NCI-H446 (cell line): ENCODE results near the gene CLIP1.
A peak's percentile ranks its signal among the peaks of the same experiment; 100 is the strongest.

Source experiments
- DNase-seq, 2 experiments: peaks; one replicate each; lab custom pipeline; 2025; lab: John Stamatoyannopoulos, UW

The CLIP1 gene

GRCh38 chr12:122355706-122356105 is 66.8 kb downstream of the CLIP1 start:
- peak; percentile 44 to 72 for DNase-seq

DNA sequence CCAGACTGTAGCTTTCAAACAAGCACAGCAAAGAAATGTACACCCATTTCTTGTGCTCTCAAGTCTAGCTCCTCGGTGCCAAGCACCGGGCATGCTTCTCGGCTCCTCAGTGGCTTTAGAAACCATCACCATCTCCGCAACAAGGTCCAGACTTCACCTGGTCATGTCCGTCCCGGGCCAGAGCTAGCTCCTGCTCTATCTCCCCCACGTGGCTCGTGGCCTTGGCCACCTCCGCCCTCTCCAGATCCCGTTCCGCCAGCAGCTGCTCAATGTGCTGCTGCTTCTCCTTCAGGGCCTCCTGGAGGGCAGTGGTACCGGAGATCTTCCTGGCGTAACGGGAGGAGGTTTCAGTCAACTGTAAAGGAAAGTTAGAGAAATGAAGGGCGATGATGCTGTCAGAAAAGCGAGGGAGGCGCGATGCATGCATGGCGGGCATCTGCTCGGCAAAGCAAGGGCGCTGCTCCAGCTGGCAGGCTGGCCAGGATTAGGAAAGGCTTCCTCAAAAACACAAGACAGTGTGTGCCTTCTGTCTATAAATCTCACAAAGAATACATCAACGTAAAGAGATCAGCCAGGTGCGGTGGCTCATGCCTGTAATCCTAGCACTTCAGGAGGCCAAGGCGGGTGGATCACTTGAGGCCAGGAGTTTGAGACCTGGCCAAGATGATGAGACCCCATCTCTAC is 67.4 kb downstream of the CLIP1 start:
- peak; percentile 47 to 87 for DNase-seq

DNA sequence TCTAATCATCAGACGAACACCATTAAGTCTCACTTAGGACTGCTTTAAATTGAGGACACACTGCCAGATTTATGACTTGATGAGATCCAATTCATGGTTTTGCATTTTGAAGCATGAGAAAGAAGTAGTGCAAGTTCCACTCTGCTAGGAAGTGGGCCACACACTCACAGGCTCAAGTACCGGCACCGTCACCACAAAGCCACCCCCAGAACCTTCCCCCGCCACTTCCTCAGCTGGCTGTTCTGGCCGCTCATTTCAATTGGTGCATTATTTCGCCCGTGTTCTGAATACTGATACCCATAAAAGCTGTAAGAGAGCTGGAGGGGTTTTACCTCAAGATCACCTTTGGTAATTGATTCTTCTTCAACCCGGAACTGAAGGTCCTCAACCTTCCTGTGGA is 70.1 kb downstream of the CLIP1 start:
- no peak for DNase-seq

- DNase-seq: peak; percentile 74 to 91
These were observed 72.2 kb downstream of the CLIP1 start for GRCh38 chr12:122350141-122350848.

DNA sequence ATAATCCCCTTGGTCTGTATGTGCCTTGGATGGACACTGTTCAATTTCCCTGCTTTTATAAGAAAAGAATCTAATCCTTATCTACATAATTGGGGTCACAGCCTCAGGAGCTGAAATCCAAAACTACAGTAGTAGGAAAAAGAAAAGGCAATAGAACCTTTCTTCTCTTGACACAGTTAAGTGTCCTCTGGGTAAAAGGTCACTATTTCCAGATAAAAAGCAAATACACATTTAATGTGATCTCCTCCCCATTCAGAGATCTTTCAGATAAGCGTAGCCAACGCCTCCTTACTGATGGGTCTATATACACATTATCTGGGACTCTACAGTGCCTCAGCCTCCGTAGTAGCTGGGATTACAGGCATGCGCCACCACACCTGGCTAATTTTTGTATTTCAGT is 73.4 kb downstream of the CLIP1 start:
- no peak for DNase-seq

GRCh38 chr12:122348505-122348904 is 74.0 kb downstream of the CLIP1 start:
- DNase-seq: no peak

- no peak for DNase-seq
These were observed 76.4 kb downstream of the CLIP1 start for GRCh38 chr12:122346054-122346453.

GRCh38 chr12:122345042-122345441 is 77.4 kb downstream of the CLIP1 start:
- DNase-seq: no peak

DNA sequence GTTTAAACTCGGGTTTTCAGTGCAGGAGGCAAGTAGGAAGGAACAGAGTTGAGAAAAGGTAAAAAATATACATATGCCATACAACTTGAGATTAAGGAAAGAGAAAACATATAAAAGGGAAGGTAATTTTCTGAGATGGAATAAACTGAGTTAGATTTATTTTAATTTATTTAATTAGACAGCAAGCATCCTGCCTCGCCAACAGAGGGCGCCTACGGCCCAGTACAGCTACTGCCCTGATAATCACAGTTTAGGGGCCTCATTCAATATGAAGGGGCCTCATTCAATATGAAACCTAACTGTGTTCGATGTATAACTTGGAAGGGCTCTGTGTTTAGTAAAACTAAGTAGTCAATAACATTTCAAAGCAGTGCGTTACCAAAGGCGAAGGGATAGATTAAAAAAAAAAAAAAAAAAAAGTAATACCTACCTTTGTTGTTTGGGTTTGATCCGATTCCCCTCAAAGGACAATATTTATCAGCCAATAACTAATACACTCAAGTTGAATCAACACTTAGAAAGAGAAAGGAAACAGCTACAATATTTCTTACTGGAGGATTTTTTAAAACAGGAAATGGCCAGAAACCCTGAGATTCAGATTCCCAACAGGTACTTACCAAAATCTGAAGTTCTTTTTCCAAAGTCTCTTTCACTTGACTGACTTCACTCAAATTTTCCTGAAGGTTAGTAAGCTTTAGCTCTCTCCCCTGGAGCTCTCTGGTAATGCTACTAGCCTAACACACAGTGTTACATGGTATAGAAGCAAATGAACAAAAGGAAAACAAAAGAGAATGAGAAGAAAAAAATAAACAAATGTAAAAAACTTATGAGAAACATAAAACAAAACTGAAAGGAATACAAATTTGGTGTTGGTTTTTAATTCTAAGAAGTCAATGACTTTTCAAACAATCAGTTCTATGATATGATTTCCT is 86.2 kb downstream of the CLIP1 start:
- DNase-seq: peak in 1 of 2 experiments; percentile 47

GRCh38 chr12:122333142-122334087 is 89.1 kb downstream of the CLIP1 start:
- DNase-seq: no peak

- DNase-seq: no peak
These were observed 94.7 kb downstream of the CLIP1 start for GRCh38 chr12:122327494-122328385.

DNA sequence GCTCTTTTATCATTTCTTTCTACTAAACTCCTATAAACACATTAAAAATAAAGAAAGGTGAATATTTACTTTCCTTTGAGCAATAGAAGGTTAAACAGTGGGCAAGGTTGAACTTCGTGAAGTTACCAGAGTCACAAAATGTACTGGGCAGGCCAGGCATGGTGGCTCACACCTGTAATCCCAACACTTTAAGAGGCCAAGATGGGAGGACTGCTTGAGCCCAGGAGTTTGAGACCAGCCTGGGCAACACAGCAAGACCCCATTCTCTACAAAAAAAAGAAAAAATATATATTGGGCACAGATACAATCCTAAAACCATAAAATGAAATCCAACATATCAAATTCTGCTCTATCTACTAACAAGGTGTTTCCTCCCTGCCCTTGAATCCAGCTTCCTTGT is 95.5 kb downstream of the CLIP1 start:
- DNase-seq: no peak

DNA sequence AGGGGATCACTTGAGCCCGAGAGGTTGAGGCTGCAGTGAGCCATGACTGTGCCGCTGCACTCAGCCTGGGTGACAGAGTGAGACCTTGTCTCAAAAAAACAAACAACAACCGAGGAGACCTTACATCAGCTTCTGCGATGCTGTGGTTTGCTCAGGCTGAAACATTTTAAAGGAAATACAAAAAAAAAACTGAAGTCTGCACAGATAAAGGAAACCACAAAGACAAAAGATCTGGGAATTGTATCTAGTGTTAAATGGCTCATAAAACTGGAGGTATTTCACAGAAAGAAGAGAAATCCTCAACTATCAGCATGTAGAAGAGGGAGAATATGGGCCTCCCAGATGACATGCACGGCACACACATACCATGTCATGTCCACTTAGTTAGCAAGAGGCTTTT is 95.9 kb downstream of the CLIP1 start:
- DNase-seq: no peak

DNA sequence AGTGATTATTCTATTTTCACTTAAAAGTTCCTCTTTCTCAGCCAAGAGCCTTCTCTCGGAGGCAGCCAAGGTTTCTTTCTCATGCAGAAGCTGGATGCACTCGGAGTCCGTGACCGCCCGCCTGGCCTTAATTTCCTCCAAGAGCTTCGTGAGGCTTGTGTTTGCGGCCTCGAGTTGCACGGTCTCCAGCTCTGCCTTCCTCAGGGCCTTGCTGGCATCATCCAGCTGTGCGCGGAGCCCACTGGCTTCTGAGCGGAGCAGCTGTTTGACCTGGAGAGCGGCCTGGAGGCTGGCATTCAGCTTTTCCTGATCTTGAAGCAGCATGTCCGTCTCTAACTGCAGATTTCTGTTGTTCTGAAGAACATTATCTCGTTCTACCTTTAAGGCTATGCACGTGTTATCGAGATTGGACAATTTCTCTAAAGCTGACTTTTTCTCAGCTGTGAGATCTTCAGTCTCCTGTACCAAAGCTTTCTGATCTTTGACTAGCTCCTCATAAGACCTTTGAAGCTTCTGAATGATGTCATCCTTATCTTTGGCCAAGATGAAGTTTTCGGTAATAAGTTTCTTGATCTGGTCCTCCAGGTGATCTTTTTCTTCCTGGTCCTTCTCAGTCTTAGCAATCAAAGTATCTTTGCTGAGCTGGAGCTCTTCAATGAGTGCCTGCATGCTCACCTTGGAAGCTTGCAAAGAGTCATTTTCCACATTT is 99.0 kb downstream of the CLIP1 start:
- no peak for DNase-seq

DNA sequence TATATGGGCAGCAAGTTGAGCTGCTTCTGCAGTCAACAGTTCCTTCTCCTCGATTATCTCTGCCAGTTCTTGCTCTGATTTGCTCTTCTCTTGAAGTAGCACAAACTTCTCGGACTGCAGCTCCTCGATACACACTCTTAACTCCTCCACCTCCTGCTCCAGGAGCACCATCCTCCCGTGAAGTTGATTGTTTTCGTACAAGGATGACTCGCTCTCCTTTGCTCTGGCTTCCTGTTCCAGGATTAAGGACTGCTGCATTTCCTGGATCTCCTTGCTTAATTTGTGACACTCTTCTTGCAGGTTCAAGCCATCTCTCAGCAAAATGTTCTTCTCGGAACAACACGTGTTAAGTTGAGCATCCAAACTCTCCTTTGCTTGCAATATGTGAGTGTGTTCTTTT is 100.0 kb downstream of the CLIP1 start:
- DNase-seq: no peak

GRCh38 chr12:122318607-122319605 is 103.6 kb downstream of the CLIP1 start:
- DNase-seq: no peak

- DNase-seq: no peak
These were observed 109.5 kb downstream of the CLIP1 start for GRCh38 chr12:122312926-122313325.

- DNase-seq: no peak
These were observed 110.8 kb downstream of the CLIP1 start for GRCh38 chr12:122311696-122312095.
